ENCODE data around the gene DLK2. TPM values are rescaled to one million over a fixed set of nuclear protein-coding genes. Genes with fewer than 3 reads are reported as not detected.
"Not testable (repeated sequence)": the region's sequence is repeated elsewhere in the genome, so short reads cannot be mapped to it uniquely, and the experiment has no call there.

Gene DLK2
- total RNA-seq, 1 experiment from 2014 or later = 1.5 TPM

GRCh38 chr6:43425083-43425482 lies 30.3 kb downstream of the DLK2 start:
- not testable (repeated sequence) for DNase-seq, H3K27me3 ChIP-seq, H3K9me3 ChIP-seq, H3K4me3 ChIP-seq, H3K36me3 ChIP-seq

GRCh38 chr6:43421831-43422230 lies 33.5 kb downstream of the DLK2 start:
- no peak for DNase-seq
- Histone ChIP-seq H3K27me3 (no peaks in the 10 kb centered on the region), H3K4me3 (no peak overlapping the region), H3K9me3 (no peaks in the 10 kb centered on the region), H3K36me3 (no peaks in the 10 kb centered on the region)

- no peaks in the 10 kb centered on the region for H3K36me3 ChIP-seq
- H3K9me3 ChIP-seq = no peaks in the 10 kb centered on the region
- DNase-seq = no peak
Measured at GRCh38 chr6:43420012-43420709, 35.2 kb downstream of the DLK2 start.

GRCh38 chr6:43416935-43417334 lies 38.4 kb downstream of the DLK2 start:
- Histone ChIP-seq H3K9me3 (no peaks in the 10 kb centered on the region), H3K36me3 (no peaks in the 10 kb centered on the region), H3K27me3 (no peaks in the 10 kb centered on the region), H3K4me3 (no peak overlapping the region)
- no peak for DNase-seq

More at GRCh38 chr6:43420012-43420709, 35.2 kb downstream of the DLK2 start:
- no peaks in the 10 kb centered on the region for H3K27me3 ChIP-seq
- H3K4me3 ChIP-seq = no peak overlapping the region

GRCh38 chr6:43415275-43415674 lies 40.1 kb downstream of the DLK2 start:
- not testable (repeated sequence) for H3K27me3 ChIP-seq, H3K36me3 ChIP-seq, H3K9me3 ChIP-seq, H3K4me3 ChIP-seq, DNase-seq

GRCh38 chr6:43413002-43413401 lies 42.3 kb downstream of the DLK2 start:
- Histone ChIP-seq H3K27me3 (no peaks in the 10 kb centered on the region), H3K36me3 (no peaks in the 10 kb centered on the region), H3K4me3 (no peak overlapping the region), H3K9me3 (no peaks in the 10 kb centered on the region)
- DNase-seq = no peak

GRCh38 chr6:43412541-43412940 lies 42.8 kb downstream of the DLK2 start:
- H3K9me3 ChIP-seq = no peaks in the 10 kb centered on the region
- H3K27me3 ChIP-seq = no peaks in the 10 kb centered on the region
- no peaks in the 10 kb centered on the region for H3K36me3 ChIP-seq
- no peak overlapping the region for H3K4me3 ChIP-seq
- no peak for DNase-seq

GRCh38 chr6:43410776-43411175 lies 44.6 kb downstream of the DLK2 start:
- not testable (repeated sequence) for H3K36me3 ChIP-seq, H3K27me3 ChIP-seq, H3K4me3 ChIP-seq, DNase-seq, H3K9me3 ChIP-seq

- Histone ChIP-seq H3K9me3 (no peaks in the 10 kb centered on the region), H3K27me3 (no peaks in the 10 kb centered on the region), H3K4me3 (no peak overlapping the region), H3K36me3 (no peaks in the 10 kb centered on the region)
- DNase-seq = no peak
Measured at GRCh38 chr6:43408259-43408658, 47.1 kb downstream of the DLK2 start.

- no peak for DNase-seq
- no peaks in the 10 kb centered on the region for H3K9me3 ChIP-seq
- no peaks in the 10 kb centered on the region for H3K36me3 ChIP-seq
- H3K27me3 ChIP-seq = no peaks in the 10 kb centered on the region
- H3K4me3 ChIP-seq = no peak overlapping the region
Measured at GRCh38 chr6:43407296-43407695, 48.1 kb downstream of the DLK2 start.

GRCh38 chr6:43405354-43405753 lies 50.0 kb downstream of the DLK2 start:
- no peak for DNase-seq
- Histone ChIP-seq H3K9me3 (no peaks in the 10 kb centered on the region), H3K27me3 (no peaks in the 10 kb centered on the region), H3K36me3 (no peaks in the 10 kb centered on the region), H3K4me3 (no peak overlapping the region)

GRCh38 chr6:43402820-43403219 lies 52.5 kb downstream of the DLK2 start:
- no peak for DNase-seq
- Histone ChIP-seq H3K9me3 (no peaks in the 10 kb centered on the region), H3K36me3 (no peaks in the 10 kb centered on the region), H3K4me3 (no peak overlapping the region), H3K27me3 (no peaks in the 10 kb centered on the region)

GRCh38 chr6:43401730-43402129 lies 53.6 kb downstream of the DLK2 start:
- no peak overlapping the region for H3K4me3 ChIP-seq
- no peaks in the 10 kb centered on the region for H3K36me3 ChIP-seq
- DNase-seq = no peak
- H3K9me3 ChIP-seq = no peaks in the 10 kb centered on the region
- no peaks in the 10 kb centered on the region for H3K27me3 ChIP-seq

Other genes starting within 250 kb of the DLK2 start
- 30.8 and 43.0 TPM in 2 replicates for gene DNPH1, start 226.1 kb downstream of the DLK2 start, total RNA-seq (2014; rRNA removed; shearing (Covaris generic); ENCODE audit: low replicate concordance)
- not detected in 2 replicates for gene TTBK1, start 212.1 kb downstream of the DLK2 start, total RNA-seq (2014; rRNA removed; shearing (Covaris generic); ENCODE audit: low replicate concordance)
- gene SLC22A7, start 157.3 kb downstream of the DLK2 start, total RNA-seq (2014; rRNA removed; shearing (Covaris generic); ENCODE audit: low replicate concordance) = not detected in 2 replicates
- gene CRIP3, start 146.7 kb downstream of the DLK2 start, total RNA-seq (2014; rRNA removed; shearing (Covaris generic); ENCODE audit: low replicate concordance) = not detected in 2 replicates
- gene ZNF318, start 85.9 kb downstream of the DLK2 start, total RNA-seq (2014; rRNA removed; shearing (Covaris generic); ENCODE audit: low replicate concordance) = 1.2 and 1.3 TPM in 2 replicates
- gene ABCC10, start 28.0 kb downstream of the DLK2 start, total RNA-seq (2014; rRNA removed; shearing (Covaris generic); ENCODE audit: low replicate concordance) = 2.1 and 3.5 TPM in 2 replicates
- gene TJAP1, start 22.0 kb upstream of the DLK2 start, total RNA-seq (2014; rRNA removed; shearing (Covaris generic); ENCODE audit: low replicate concordance) = 8.1 and 19.0 TPM in 2 replicates
- 0.10 TPM in 1 of 2 replicates, not detected in the other for gene LRRC73, start 54.8 kb upstream of the DLK2 start, total RNA-seq (2014; rRNA removed; shearing (Covaris generic); ENCODE audit: low replicate concordance)
- 41.1 and 51.9 TPM in 2 replicates for gene YIPF3, start 61.4 kb upstream of the DLK2 start, total RNA-seq (2014; rRNA removed; shearing (Covaris generic); ENCODE audit: low replicate concordance)
- gene POLR1C, start 61.5 kb upstream of the DLK2 start, total RNA-seq (2014; rRNA removed; shearing (Covaris generic); ENCODE audit: low replicate concordance) = 24.6 and 37.6 TPM in 2 replicates
- 26.6 and 35.7 TPM in 2 replicates for gene XPO5, start 120.5 kb upstream of the DLK2 start, total RNA-seq (2014; rRNA removed; shearing (Covaris generic); ENCODE audit: low replicate concordance)
- 9.4 and 10.0 TPM in 2 replicates for gene POLH, start 120.6 kb upstream of the DLK2 start, total RNA-seq (2014; rRNA removed; shearing (Covaris generic); ENCODE audit: low replicate concordance)
- 7.6 and 11.6 TPM in 2 replicates for gene GTPBP2, start 173.7 kb upstream of the DLK2 start, total RNA-seq (2014; rRNA removed; shearing (Covaris generic); ENCODE audit: low replicate concordance)
- gene MAD2L1BP, start 180.3 kb upstream of the DLK2 start, total RNA-seq (2014; rRNA removed; shearing (Covaris generic); ENCODE audit: low replicate concordance) = 11.2 and 14.4 TPM in 2 replicates
- not detected in 2 replicates for gene RSPH9, start 189.5 kb upstream of the DLK2 start, total RNA-seq (2014; rRNA removed; shearing (Covaris generic); ENCODE audit: low replicate concordance)
- 41.1 and 47.3 TPM in 2 replicates for gene MRPS18A, start 232.2 kb upstream of the DLK2 start, total RNA-seq (2014; rRNA removed; shearing (Covaris generic); ENCODE audit: low replicate concordance)